ENCODE measurements around the gene TRUB2. TPM values are rescaled to one million over a fixed set of nuclear protein-coding genes. Genes with fewer than 3 reads are reported as not detected.

The TRUB2 gene
- total RNA-seq, 2 experiments from 2014 or later = 27.2 to 27.4 TPM

DNA sequence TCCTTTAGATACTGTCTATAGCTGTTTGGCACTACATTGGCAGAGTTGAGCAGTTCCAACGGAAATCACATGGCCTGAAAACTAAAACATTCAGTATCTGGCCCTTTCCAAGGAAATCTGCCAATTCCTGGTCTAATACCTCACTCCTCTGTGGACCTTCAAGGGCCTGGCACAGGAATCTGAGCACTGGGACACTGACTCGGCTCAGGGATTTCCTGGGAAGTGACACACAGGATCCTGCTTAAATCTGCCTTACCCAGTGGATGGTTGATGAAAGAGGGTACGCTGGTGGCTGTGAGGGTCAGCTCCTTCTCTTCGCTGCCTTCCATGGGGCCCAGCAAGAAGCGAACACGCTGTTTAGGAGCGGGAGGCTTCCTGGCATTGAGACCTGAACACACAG is 904 bp downstream of the TRUB2 start:
- Mint-ChIP-seq H3K27me3 (no peaks in the 10 kb centered on the region), H3K9me3 (no peaks in the 10 kb centered on the region), H3K4me1 (ENCODE audit: low read depth) (peaks cover 17% of the 10 kb centered on the region), H3K27ac (no peak overlapping the region), H3K4me3 (peak overlapping the region; percentile 85), H3K36me3 (no peaks in the 10 kb centered on the region)
- ChIA-PET POLR2A (interaction anchor here (1.2 to 2.0 kb wide), 2 partner anchors 15 to 50 kb away, joined by 3 to 4 read pairs; partner anchors contain the start of gene URM1), CTCF (interaction anchor here (1.0 to 1.4 kb wide), 3 partner anchors 20 to 66 kb away, joined by 3 to 8 read pairs (median 3); no protein-coding TSS in a partner anchor)
- DNase-seq = no peak
- intact Hi-C loops (cut with micrococcal nuclease) = loop anchor here (5.0 kb wide), 1 partner anchor 561 kb away; the partner anchor contains the start of genes KYAT1 and LRRC8A

- no peak overlapping the region for H3K27ac Mint-ChIP-seq
Observed at GRCh38 chr9:128317629-128318028, 4.6 kb downstream of the TRUB2 start.

GRCh38 chr9:128316421-128316820 is 5.8 kb downstream of the TRUB2 start:
- intact Hi-C loops (cut with micrococcal nuclease) = no loop called here
- POLR2A ChIA-PET = no interaction called here

More at GRCh38 chr9:128317629-128318028, 4.6 kb downstream of the TRUB2 start:
- Mint-ChIP-seq H3K9me3 (no peaks in the 10 kb centered on the region), H3K4me3 (no peak overlapping the region), H3K4me1 (ENCODE audit: low read depth) (peaks cover 3% of the 10 kb centered on the region), H3K27me3 (no peaks in the 10 kb centered on the region), H3K36me3 (peaks cover 2% of the 10 kb centered on the region)
- intact Hi-C loops (cut with micrococcal nuclease) = no loop called here
- ChIA-PET POLR2A (no interaction called here), CTCF (interaction anchor here (1.1 kb wide), 1 partner anchor 22 kb away, joined by 3 read pairs; no protein-coding TSS in a partner anchor)
- no peak for DNase-seq

DNA sequence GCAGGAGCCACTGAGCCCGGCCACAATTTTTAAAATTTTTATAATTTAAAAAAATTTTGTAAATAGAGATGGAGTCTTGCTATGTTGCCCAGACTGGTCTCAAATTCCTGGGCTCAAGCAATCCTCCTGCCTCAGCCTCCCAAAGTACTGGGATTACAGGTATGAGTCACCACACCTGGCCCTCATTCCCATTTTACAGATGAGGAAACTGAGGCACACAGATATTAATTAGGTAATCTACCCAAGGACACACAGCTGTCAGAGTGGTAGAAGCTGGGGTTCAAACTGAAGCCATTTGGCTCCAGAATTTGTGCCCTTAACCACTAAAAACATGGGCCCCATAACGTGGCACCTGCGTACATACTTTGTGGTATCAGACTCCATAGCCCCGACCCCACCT is 7.5 kb downstream of the TRUB2 start:
- Mint-ChIP-seq H3K9me3 (no peaks in the 10 kb centered on the region), H3K36me3 (peaks cover 13% of the 10 kb centered on the region), H3K27me3 (no peaks in the 10 kb centered on the region), H3K27ac (no peak overlapping the region), H3K4me3 (no peak overlapping the region), H3K4me1 (ENCODE audit: low read depth) (no peaks in the 10 kb centered on the region)
- POLR2A ChIA-PET = no interaction called here
- DNase-seq = no peak
- intact Hi-C loops (cut with micrococcal nuclease) = no loop called here
- CTCF ChIA-PET = no interaction called here

More at GRCh38 chr9:128316421-128316820, 5.8 kb downstream of the TRUB2 start:
- Mint-ChIP-seq H3K4me3 (no peak overlapping the region), H3K27ac (no peak overlapping the region), H3K9me3 (no peaks in the 10 kb centered on the region), H3K36me3 (peaks cover 4% of the 10 kb centered on the region), H3K27me3 (no peaks in the 10 kb centered on the region), H3K4me1 (ENCODE audit: low read depth) (peaks cover 1% of the 10 kb centered on the region)
- DNase-seq = no peak
- CTCF ChIA-PET = no interaction called here

DNA sequence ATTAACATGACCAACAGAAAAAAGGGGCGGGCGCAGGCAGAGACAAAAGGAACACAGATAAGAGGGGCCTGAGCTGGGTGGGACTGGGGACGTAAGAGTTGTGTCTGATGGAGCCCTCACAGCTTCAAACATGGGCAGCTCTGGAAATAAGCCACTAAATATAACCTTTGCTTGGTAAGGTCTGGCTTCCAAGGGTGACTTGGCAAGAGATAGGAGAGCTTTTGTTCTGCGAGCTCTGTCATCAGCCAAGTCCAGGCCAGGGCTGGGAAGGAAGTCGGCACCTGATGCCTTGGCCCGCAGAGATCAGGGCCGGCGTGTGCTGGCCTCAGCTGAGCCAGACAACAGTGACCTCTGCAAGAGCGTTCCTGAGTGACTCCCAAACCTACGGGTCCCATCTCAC is 11.8 kb downstream of the TRUB2 start:
- H3K9me3 Mint-ChIP-seq = no peaks in the 10 kb centered on the region
- intact Hi-C loops (cut with micrococcal nuclease) = no loop called here
- CTCF ChIA-PET = interaction anchor here (0.6 to 2.6 kb wide), 3 partner anchors 11 to 128 kb away, joined by 3 to 10 read pairs (median 4); no protein-coding TSS in a partner anchor
- no peak for DNase-seq
- H3K4me1 Mint-ChIP-seq (ENCODE audit: low read depth) = no peaks in the 10 kb centered on the region
- POLR2A ChIA-PET = interaction anchor here (0.9 kb wide), 1 partner anchor 36 kb away, joined by 4 read pairs; no protein-coding TSS in a partner anchor
- peaks cover 22% of the 10 kb centered on the region for H3K36me3 Mint-ChIP-seq
- no peaks in the 10 kb centered on the region for H3K27me3 Mint-ChIP-seq
- no peak overlapping the region for H3K4me3 Mint-ChIP-seq
- H3K27ac Mint-ChIP-seq = no peak overlapping the region

DNA sequence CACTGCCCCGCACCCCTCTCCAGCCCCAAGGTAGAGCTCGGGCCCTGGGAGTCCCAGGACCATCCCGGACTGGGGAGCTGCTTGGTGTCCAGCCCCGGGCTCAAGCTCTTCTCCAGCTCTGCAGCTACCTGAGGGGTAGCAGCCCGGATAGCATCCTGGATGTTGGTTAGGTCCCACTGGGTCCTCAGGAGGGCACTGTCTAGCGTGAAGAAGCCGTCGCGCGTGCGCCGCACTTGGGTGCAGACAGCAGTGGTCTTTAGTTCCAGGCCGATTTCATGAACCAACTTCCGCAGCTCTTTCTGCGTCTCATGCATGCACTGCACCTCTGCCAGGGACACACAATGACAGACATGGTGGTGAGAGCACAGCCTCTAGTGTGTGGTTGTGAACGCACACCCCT is 12.7 kb downstream of the TRUB2 start:
- H3K36me3 Mint-ChIP-seq = peaks cover 22% of the 10 kb centered on the region
- no peaks in the 10 kb centered on the region for H3K27me3 Mint-ChIP-seq
- intact Hi-C loops (cut with micrococcal nuclease) = no loop called here

GRCh38 chr9:128304971-128305288 is 17.3 kb downstream of the TRUB2 start:
- intact Hi-C loops (cut with micrococcal nuclease) = no loop called here
- ChIA-PET CTCF (no interaction called here), POLR2A (no interaction called here)
- Mint-ChIP-seq H3K27ac (no peak overlapping the region), H3K4me1 (ENCODE audit: low read depth) (no peaks in the 10 kb centered on the region), H3K36me3 (peaks cover 11% of the 10 kb centered on the region), H3K27me3 (no peaks in the 10 kb centered on the region), H3K4me3 (no peak overlapping the region), H3K9me3 (no peaks in the 10 kb centered on the region)
- no peak for DNase-seq

More for the DNA sequence above, 12.7 kb downstream of the TRUB2 start:
- Mint-ChIP-seq H3K27ac (no peak overlapping the region), H3K4me1 (ENCODE audit: low read depth) (no peaks in the 10 kb centered on the region), H3K9me3 (no peaks in the 10 kb centered on the region), H3K4me3 (no peak overlapping the region)
- DNase-seq = no peak
- CTCF ChIA-PET = interaction anchor here (1.3 to 2.6 kb wide), 2 partner anchors 14 to 32 kb away, joined by 3 to 10 read pairs; no protein-coding TSS in a partner anchor
- POLR2A ChIA-PET = no interaction called here

GRCh38 chr9:128304136-128304970 is 17.9 kb downstream of the TRUB2 start:
- Mint-ChIP-seq H3K27ac (peak overlapping the region; percentile 60), H3K27me3 (no peaks in the 10 kb centered on the region), H3K4me3 (no peak overlapping the region), H3K36me3 (peaks cover 5% of the 10 kb centered on the region), H3K9me3 (no peaks in the 10 kb centered on the region), H3K4me1 (ENCODE audit: low read depth) (no peaks in the 10 kb centered on the region)
- DNase-seq = no peak
- intact Hi-C loops (cut with micrococcal nuclease) = no loop called here
- CTCF ChIA-PET = interaction anchor here (0.8 to 1.1 kb wide), 2 partner anchors 43 to 362 kb away, joined by 3 read pairs; no protein-coding TSS in a partner anchor
- POLR2A ChIA-PET = interaction anchor here (1.2 kb wide), 1 partner anchor 28 kb away, joined by 4 read pairs; no protein-coding TSS in a partner anchor

DNA sequence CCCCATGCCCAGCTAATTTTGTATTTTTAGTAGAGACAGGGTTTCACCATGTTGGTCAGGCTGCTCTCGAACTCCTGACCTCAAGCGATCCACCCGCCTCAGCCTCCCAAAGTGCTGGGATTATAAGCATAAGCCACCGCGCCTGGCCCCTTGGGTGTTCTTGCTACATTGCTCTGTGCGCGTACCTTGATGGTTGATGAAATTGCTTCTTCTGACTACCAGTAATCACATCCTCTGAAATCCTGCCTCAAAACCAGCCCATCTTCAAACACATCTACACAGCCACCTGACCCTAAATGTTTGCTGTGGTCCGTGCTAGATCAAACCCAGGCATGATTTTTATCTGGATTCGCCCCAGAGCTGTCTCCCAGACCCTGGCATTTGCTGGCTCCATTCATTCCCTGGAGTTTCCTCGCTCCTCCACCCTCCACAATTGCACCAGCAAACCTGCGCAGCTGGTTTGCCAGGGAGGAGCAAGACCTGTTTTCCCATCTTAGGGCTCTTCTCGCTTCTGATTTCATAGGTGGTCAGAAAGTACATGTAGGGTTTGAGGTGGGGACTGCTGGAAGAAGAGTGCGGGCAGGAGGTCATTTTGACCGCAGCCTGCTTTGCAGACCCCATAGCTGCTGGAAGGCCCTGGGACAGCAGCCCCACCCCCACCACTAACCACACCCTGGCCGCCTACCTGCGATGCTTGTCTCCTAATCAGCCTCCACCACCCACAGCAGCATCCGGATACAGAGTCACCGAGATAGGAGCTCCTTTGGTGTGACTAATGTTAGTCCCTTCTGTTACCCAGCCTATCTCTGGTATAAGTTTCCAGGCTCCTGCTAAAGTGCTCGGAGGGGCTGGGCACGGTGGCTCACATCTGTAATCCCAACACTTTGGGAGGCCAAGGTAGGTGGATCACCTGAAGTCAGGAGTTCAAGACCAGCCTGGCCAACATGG is 23.4 kb downstream of the TRUB2 start:
- no peaks in the 10 kb centered on the region for H3K36me3 Mint-ChIP-seq
- intact Hi-C loops (cut with micrococcal nuclease) = loop anchor here (5.0 kb wide), 1 partner anchor 63 kb away; no protein-coding TSS in a partner anchor
- ChIA-PET POLR2A (interaction anchor here (1.1 kb wide), 1 partner anchor 37 kb away, joined by 3 read pairs; no protein-coding TSS in a partner anchor), CTCF (interaction anchor here (1.0 kb wide), 1 partner anchor 64 kb away, joined by 5 read pairs; no protein-coding TSS in a partner anchor)
- no peaks in the 10 kb centered on the region for H3K9me3 Mint-ChIP-seq
- H3K27me3 Mint-ChIP-seq = no peaks in the 10 kb centered on the region
- no peak overlapping the region for H3K27ac Mint-ChIP-seq
- H3K4me3 Mint-ChIP-seq = no peak overlapping the region
- no peaks in the 10 kb centered on the region for H3K4me1 Mint-ChIP-seq (ENCODE audit: low read depth)
- DNase-seq = no peak

DNA sequence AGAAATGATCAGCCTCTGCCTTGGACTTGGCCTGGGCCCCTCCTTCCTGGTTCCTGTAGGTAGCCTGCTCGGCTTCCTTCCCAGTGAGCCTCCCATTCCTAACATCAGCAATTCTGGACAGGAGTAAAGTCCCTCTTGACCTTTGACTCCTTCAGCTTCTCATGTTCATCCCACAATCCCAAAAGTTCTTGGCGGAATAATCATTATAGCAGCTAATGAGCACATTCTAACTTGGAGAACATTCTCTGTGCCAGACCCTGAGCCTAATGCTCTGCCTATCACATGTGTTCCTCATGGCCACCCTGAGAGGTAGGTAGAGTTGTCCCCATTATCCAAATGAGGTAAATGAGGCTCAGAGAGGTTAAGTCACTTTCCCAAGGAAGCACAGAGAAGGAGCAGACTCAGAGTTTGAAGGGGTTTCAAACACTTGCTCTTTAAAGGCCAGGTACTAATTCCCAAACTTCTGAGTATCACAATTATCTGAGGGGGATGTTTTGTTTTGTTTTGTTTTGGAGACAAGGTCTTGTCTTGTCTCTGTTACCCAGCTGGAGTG is 24.9 kb downstream of the TRUB2 start:
- H3K9me3 Mint-ChIP-seq = no peaks in the 10 kb centered on the region
- no peaks in the 10 kb centered on the region for H3K36me3 Mint-ChIP-seq
- ChIA-PET POLR2A (interaction anchor here (0.7 kb wide), 1 partner anchor 111 kb away, joined by 3 read pairs; no protein-coding TSS in a partner anchor), CTCF (interaction anchor here (0.7 to 1.0 kb wide), 3 partner anchors 44 to 65 kb away, joined by 3 to 5 read pairs (median 4); no protein-coding TSS in a partner anchor)
- no peak for DNase-seq
- H3K4me3 Mint-ChIP-seq = no peak overlapping the region
- no peak overlapping the region for H3K27ac Mint-ChIP-seq
- H3K27me3 Mint-ChIP-seq = no peaks in the 10 kb centered on the region
- intact Hi-C loops (cut with micrococcal nuclease) = loop anchor here (5.0 kb wide), 1 partner anchor 65 kb away; no protein-coding TSS in a partner anchor
- no peaks in the 10 kb centered on the region for H3K4me1 Mint-ChIP-seq (ENCODE audit: low read depth)
